Uterus (tissue), 2 donors: ENCODE results near the gene CBX8.

Experiments used
- CTCF ChIP-seq, 4 experiments: fragments of 200-600 bp in 2 of 4; fragments of 450-650 bp in 2 of 4; sonication (generic) in 2 of 4; IDR thresholded peaks; one replicate each; pipeline ENCODE4 v1.5.1; 2016 to 2019; ENCODE audit warnings: antibody characterized with exemption in 4 of 4, mild to moderate bottlenecking in 2 of 4, moderate library complexity in 1 of 4
- POLR2A ChIP-seq, 2 donors: fragments of 450-650 bp; IDR thresholded peaks; one replicate each; pipeline ENCODE4 v1.6.1; 2016; ENCODE audit warnings: antibody characterized with exemption in 2 of 2, mild to moderate bottlenecking in 1 of 2, moderate library complexity in 1 of 2

GRCh38 chr17:79806446-79806760, 9.5 kb upstream of the CBX8 start:
- no peak for TF ChIP-seq CTCF (IDR thresholded peaks at IDR 0.05)
- TF ChIP-seq POLR2A (IDR thresholded peaks at IDR 0.05): no peak
